ENCODE results near the gene POLDIP3.
"Not testable (repeated sequence)": the region's sequence is repeated elsewhere in the genome, so short reads cannot be mapped to it uniquely, and the experiment has no call there.

POLDIP3 gene

GRCh38 chr22:42577623-42578240 lies 37.0 kb downstream of the POLDIP3 start:
- Histone ChIP-seq H2AFZ (ENCODE audit: low read length) (no peak overlapping the region), H3K27me3 (ENCODE audit: insufficient read depth, low read length, poor library complexity, severe bottlenecking) (no peaks in the 10 kb centered on the region), H3K4me1 (ENCODE audit: insufficient read depth, low read length, poor library complexity, severe bottlenecking) (peaks cover 5% of the 10 kb centered on the region), H3K36me3 (ENCODE audit: insufficient read depth, low read length) (peaks cover 27% of the 10 kb centered on the region; the same call in 1 of the 2 replicates), H3K4me2 (ENCODE audit: low read depth, low read length, poor library complexity, severe bottlenecking) (no peak overlapping the region), H4K20me1 (ENCODE audit: insufficient read depth, low read length, poor library complexity, severe bottlenecking) (peaks cover 6% of the 10 kb centered on the region), H3K9me3 (ENCODE audit: insufficient read depth, low read depth, low read length) (no peaks in the 10 kb centered on the region), H3K79me2 (ENCODE audit: insufficient read depth, low read length) (peaks cover 26% of the 10 kb centered on the region), H3K4me3 (ENCODE audit: low read length, poor library complexity, severe bottlenecking) (no peak overlapping the region), H3K9me2 (replicated peaks; ENCODE audit: low read depth, low read length) (no peaks in the 10 kb centered on the region), H3F3A (ENCODE audit: low read depth) (no peaks in the 10 kb centered on the region), H3K9ac (ENCODE audit: low read depth, low read length, poor library complexity, severe bottlenecking) (no peak overlapping the region)
- TF ChIP-seq EZH2phosphoT487 (IDR thresholded peaks at IDR 0.05; ENCODE audit: borderline replicate concordance), result no peak
- no peak for TF ChIP-seq CTCF (conservative IDR thresholded peaks at IDR 0.05; ENCODE audit: low read length)

GRCh38 chr22:42577141-42577540 lies 37.5 kb downstream of the POLDIP3 start:
- H3K4me3 ChIP-seq (ENCODE audit: low read length, poor library complexity, severe bottlenecking); H3K9me3 ChIP-seq (ENCODE audit: insufficient read depth, low read depth, low read length); H3K27me3 ChIP-seq (ENCODE audit: insufficient read depth, low read length, poor library complexity, severe bottlenecking); H3K9me2 ChIP-seq (replicated peaks; ENCODE audit: low read depth, low read length); H3K9ac ChIP-seq (ENCODE audit: low read depth, low read length, poor library complexity, severe bottlenecking); H2AFZ ChIP-seq (ENCODE audit: low read length); H3F3A ChIP-seq (ENCODE audit: low read depth); H3K4me1 ChIP-seq (ENCODE audit: insufficient read depth, low read length, poor library complexity, severe bottlenecking); H3K4me2 ChIP-seq (ENCODE audit: low read depth, low read length, poor library complexity, severe bottlenecking); H4K20me1 ChIP-seq (ENCODE audit: insufficient read depth, low read length, poor library complexity, severe bottlenecking): not testable (repeated sequence)
- Histone ChIP-seq H3K79me2 (ENCODE audit: insufficient read depth, low read length) (peaks cover 21% of the 10 kb centered on the region), H3K36me3 (ENCODE audit: insufficient read depth, low read length) (peaks cover 24% of the 10 kb centered on the region; the same call in 1 of the 2 replicates)

GRCh38 chr22:42575996-42576574 lies 38.6 kb downstream of the POLDIP3 start:
- H3K9ac ChIP-seq (ENCODE audit: low read depth, low read length, poor library complexity, severe bottlenecking), result not testable (repeated sequence)

GRCh38 chr22:42574468-42574867 lies 40.2 kb downstream of the POLDIP3 start:
- H3K79me2 ChIP-seq (ENCODE audit: insufficient read depth, low read length); H3K9me2 ChIP-seq (replicated peaks; ENCODE audit: low read depth, low read length); H3K4me1 ChIP-seq (ENCODE audit: insufficient read depth, low read length, poor library complexity, severe bottlenecking); H4K20me1 ChIP-seq (ENCODE audit: insufficient read depth, low read length, poor library complexity, severe bottlenecking); H3K9ac ChIP-seq (ENCODE audit: low read depth, low read length, poor library complexity, severe bottlenecking); H3K4me2 ChIP-seq (ENCODE audit: low read depth, low read length, poor library complexity, severe bottlenecking); H3K4me3 ChIP-seq (ENCODE audit: low read length, poor library complexity, severe bottlenecking); H2AFZ ChIP-seq (ENCODE audit: low read length); H3F3A ChIP-seq (ENCODE audit: low read depth); H3K9me3 ChIP-seq (ENCODE audit: insufficient read depth, low read depth, low read length); H3K27me3 ChIP-seq (ENCODE audit: insufficient read depth, low read length, poor library complexity, severe bottlenecking): not testable (repeated sequence)
- H3K36me3 ChIP-seq (ENCODE audit: insufficient read depth, low read length), result peaks cover 24% of the 10 kb centered on the region; the same call in 1 of the 2 replicates

More at GRCh38 chr22:42575996-42576574, 38.6 kb downstream of the POLDIP3 start:
- not testable (repeated sequence) for H3K27me3 ChIP-seq (ENCODE audit: insufficient read depth, low read length, poor library complexity, severe bottlenecking); H3K9me3 ChIP-seq (ENCODE audit: insufficient read depth, low read depth, low read length); H2AFZ ChIP-seq (ENCODE audit: low read length); H3K4me2 ChIP-seq (ENCODE audit: low read depth, low read length, poor library complexity, severe bottlenecking); H3K4me1 ChIP-seq (ENCODE audit: insufficient read depth, low read length, poor library complexity, severe bottlenecking); H3K4me3 ChIP-seq (ENCODE audit: low read length, poor library complexity, severe bottlenecking); H3K9me2 ChIP-seq (replicated peaks; ENCODE audit: low read depth, low read length); H4K20me1 ChIP-seq (ENCODE audit: insufficient read depth, low read length, poor library complexity, severe bottlenecking); H3F3A ChIP-seq (ENCODE audit: low read depth)
- Histone ChIP-seq H3K79me2 (ENCODE audit: insufficient read depth, low read length) (peaks cover 12% of the 10 kb centered on the region), H3K36me3 (ENCODE audit: insufficient read depth, low read length) (peaks cover 24% of the 10 kb centered on the region; the same call in 1 of the 2 replicates)

- H3F3A ChIP-seq (ENCODE audit: low read depth); H3K9me2 ChIP-seq (replicated peaks; ENCODE audit: low read depth, low read length); H2AFZ ChIP-seq (ENCODE audit: low read length); H3K9ac ChIP-seq (ENCODE audit: low read depth, low read length, poor library complexity, severe bottlenecking); H3K9me3 ChIP-seq (ENCODE audit: insufficient read depth, low read depth, low read length); H3K79me2 ChIP-seq (ENCODE audit: insufficient read depth, low read length); H3K27me3 ChIP-seq (ENCODE audit: insufficient read depth, low read length, poor library complexity, severe bottlenecking); H3K4me2 ChIP-seq (ENCODE audit: low read depth, low read length, poor library complexity, severe bottlenecking); H4K20me1 ChIP-seq (ENCODE audit: insufficient read depth, low read length, poor library complexity, severe bottlenecking); H3K4me1 ChIP-seq (ENCODE audit: insufficient read depth, low read length, poor library complexity, severe bottlenecking); H3K4me3 ChIP-seq (ENCODE audit: low read length, poor library complexity, severe bottlenecking): not testable (repeated sequence)
- peaks cover 24% of the 10 kb centered on the region; the same call in 1 of the 2 replicates for H3K36me3 ChIP-seq (ENCODE audit: insufficient read depth, low read length)
Observed at GRCh38 chr22:42574046-42574445, 40.6 kb downstream of the POLDIP3 start.

DNA sequence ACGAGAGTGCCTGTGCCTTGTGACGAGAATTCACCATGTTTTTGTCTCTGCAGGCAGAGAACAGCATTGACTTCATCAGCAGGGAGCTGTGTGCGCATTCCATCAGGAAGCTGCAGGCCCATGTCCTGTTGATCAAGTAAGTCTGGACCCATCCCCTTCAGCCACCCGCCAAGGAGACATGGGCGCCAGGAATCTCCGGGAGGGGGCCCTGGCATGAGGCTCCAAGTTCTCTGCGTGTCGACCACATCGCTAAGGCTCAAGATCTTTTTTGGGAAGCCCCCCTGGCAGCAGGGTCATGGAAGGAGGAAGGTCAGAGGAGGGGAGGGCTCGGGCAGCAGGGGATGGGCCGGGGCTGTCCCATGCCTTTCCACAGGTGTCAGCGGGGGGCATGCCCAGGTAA lies 43.6 kb downstream of the POLDIP3 start:
- not testable (repeated sequence) for H3K36me3 ChIP-seq (ENCODE audit: insufficient read depth, low read length); H3K9me2 ChIP-seq (replicated peaks; ENCODE audit: low read depth, low read length); H3K4me1 ChIP-seq (ENCODE audit: insufficient read depth, low read length, poor library complexity, severe bottlenecking); H3K9me3 ChIP-seq (ENCODE audit: insufficient read depth, low read depth, low read length); H3K9ac ChIP-seq (ENCODE audit: low read depth, low read length, poor library complexity, severe bottlenecking); H3K27me3 ChIP-seq (ENCODE audit: insufficient read depth, low read length, poor library complexity, severe bottlenecking); H3F3A ChIP-seq (ENCODE audit: low read depth); H4K20me1 ChIP-seq (ENCODE audit: insufficient read depth, low read length, poor library complexity, severe bottlenecking); H2AFZ ChIP-seq (ENCODE audit: low read length); H3K4me3 ChIP-seq (ENCODE audit: low read length, poor library complexity, severe bottlenecking); H3K4me2 ChIP-seq (ENCODE audit: low read depth, low read length, poor library complexity, severe bottlenecking); H3K79me2 ChIP-seq (ENCODE audit: insufficient read depth, low read length)

Data from Loucy (cell line).